Measurements from ENCODE around the gene MAPK7. TPM values are rescaled to one million over a fixed set of nuclear protein-coding genes. Genes with fewer than 3 reads are reported as not detected.

MAPK7 gene
- polyA plus RNA-seq, 1 of the 3 experiments (the other 2 are of a cell fraction), result 19.1 TPM

DNA sequence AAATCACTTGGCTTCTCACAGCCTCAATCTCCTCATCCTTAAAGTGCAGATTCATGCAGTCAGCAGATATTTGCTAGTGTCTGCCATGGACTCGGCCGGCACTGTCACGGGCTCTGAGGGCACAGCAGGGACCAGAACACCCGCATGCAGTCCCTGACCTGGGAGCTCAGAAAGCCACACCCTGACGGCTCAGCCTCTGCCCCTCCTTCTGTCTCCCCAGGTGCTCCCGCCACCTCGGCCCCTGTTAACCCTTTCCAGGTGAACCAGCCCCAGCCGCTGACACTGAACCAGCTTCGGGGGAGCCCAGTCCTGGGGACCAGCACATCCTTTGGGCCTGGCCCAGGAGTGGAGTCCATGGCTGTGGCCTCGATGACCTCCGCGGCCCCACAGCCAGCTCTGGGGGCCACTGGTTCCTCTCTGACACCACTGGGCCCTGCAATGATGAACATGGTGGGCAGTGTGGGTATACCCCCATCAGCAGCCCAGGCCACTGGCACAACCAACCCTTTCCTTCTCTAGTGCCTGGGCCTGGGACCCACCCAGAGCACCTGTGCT is 44.5 kb upstream of the MAPK7 start (continued):
- TF ChIP-seq, protein P1, sequence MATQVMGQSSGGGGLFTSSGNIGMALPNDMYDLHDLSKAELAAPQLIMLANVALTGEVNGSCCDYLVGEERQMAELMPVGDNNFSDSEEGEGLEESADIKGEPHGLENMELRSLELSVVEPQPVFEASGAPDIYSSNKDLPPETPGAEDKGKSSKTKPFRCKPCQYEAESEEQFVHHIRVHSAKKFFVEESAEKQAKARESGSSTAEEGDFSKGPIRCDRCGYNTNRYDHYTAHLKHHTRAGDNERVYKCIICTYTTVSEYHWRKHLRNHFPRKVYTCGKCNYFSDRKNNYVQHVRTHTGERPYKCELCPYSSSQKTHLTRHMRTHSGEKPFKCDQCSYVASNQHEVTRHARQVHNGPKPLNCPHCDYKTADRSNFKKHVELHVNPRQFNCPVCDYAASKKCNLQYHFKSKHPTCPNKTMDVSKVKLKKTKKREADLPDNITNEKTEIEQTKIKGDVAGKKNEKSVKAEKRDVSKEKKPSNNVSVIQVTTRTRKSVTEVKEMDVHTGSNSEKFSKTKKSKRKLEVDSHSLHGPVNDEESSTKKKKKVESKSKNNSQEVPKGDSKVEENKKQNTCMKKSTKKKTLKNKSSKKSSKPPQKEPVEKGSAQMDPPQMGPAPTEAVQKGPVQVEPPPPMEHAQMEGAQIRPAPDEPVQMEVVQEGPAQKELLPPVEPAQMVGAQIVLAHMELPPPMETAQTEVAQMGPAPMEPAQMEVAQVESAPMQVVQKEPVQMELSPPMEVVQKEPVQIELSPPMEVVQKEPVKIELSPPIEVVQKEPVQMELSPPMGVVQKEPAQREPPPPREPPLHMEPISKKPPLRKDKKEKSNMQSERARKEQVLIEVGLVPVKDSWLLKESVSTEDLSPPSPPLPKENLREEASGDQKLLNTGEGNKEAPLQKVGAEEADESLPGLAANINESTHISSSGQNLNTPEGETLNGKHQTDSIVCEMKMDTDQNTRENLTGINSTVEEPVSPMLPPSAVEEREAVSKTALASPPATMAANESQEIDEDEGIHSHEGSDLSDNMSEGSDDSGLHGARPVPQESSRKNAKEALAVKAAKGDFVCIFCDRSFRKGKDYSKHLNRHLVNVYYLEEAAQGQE (IDR thresholded peaks at IDR 0.05; ENCODE audit: low read depth, low read length), result no peak
- TF ChIP-seq, protein P2, sequence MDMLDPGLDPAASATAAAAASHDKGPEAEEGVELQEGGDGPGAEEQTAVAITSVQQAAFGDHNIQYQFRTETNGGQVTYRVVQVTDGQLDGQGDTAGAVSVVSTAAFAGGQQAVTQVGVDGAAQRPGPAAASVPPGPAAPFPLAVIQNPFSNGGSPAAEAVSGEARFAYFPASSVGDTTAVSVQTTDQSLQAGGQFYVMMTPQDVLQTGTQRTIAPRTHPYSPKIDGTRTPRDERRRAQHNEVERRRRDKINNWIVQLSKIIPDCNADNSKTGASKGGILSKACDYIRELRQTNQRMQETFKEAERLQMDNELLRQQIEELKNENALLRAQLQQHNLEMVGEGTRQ (IDR thresholded peaks at IDR 0.05; ENCODE audit: borderline replicate concordance, low read depth, low read length), result no peak

DNA sequence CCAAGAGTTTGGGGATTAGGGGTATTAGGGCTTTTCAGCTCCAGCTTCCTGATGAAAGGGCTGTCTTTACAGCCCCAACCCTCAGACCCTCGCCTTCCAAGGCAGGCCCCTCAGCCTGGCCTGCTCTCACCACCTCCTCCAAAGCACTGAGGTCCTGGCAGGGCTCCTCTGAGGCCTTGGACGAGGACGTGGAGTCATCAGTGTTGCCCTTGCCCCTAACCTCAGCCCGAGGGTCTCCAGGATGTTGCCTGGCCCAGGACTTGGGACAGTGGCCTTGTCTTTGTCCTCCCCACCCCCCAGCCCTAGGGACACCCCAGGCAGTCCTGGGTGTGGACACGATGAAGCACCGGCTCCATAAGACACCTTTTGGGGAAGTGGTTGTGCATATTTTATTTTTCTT is 44.0 kb upstream of the MAPK7 start:
- H3K27me3 ChIP-seq (ENCODE audit: insufficient read depth), result no peaks in the 10 kb centered on the region
- no peaks in the 10 kb centered on the region for H4K20me1 ChIP-seq (ENCODE audit: insufficient read depth)
- H3K27ac ChIP-seq (ENCODE audit: low read depth in 2 of 2, low read length in 1 of 2), result no peak overlapping the region
- H3K9ac ChIP-seq, result no peak overlapping the region
- peaks cover 5 to 14% of the 10 kb centered on the region in 2 experiments; a peak in 2 of 4 replicates for H3K4me1 ChIP-seq (ENCODE audit: control insufficient read depth in 1 of 2, insufficient read depth in 2 of 2, low read depth in 1 of 2, low read length in 1 of 2)
- no peak for DNase-seq
- 89% methylated on average over 6 of the region's 6 CpGs for WGBS (ENCODE audit: low lambda C conversion rate)
- no peaks in the 10 kb centered on the region for H3K9me3 ChIP-seq
- TF ChIP-seq GABPA (IDR thresholded peaks at IDR 0.05; ENCODE audit: low read depth) (no peak), NFIC (IDR thresholded peaks at IDR 0.05; ENCODE audit: borderline replicate concordance) (no peak), MXI1 (IDR thresholded peaks at IDR 0.05; ENCODE audit: low read depth, low read length) (no peak), RXRA (IDR thresholded peaks at IDR 0.05; ENCODE audit: borderline replicate concordance, low read depth) (no peak), ELF1 (IDR thresholded peaks at IDR 0.05) (no peak), TEAD4 (IDR thresholded peaks at IDR 0.05; ENCODE audit: borderline replicate concordance, insufficient read depth) (no peak), FOSL2 (IDR thresholded peaks at IDR 0.05; ENCODE audit: borderline replicate concordance, low read depth) (no peak), POLR2AphosphoS5 (IDR thresholded peaks at IDR 0.05; ENCODE audit: low read depth, low read length) (no peak)
- TF ChIP-seq, protein P3, sequence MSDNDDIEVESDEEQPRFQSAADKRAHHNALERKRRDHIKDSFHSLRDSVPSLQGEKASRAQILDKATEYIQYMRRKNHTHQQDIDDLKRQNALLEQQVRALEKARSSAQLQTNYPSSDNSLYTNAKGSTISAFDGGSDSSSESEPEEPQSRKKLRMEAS (IDR thresholded peaks at IDR 0.05; ENCODE audit: low read depth), result no peak
- TF ChIP-seq, protein P2 (IDR thresholded peaks at IDR 0.05; ENCODE audit: borderline replicate concordance, low read depth, low read length), result no peak
- TF ChIP-seq, protein P4, sequence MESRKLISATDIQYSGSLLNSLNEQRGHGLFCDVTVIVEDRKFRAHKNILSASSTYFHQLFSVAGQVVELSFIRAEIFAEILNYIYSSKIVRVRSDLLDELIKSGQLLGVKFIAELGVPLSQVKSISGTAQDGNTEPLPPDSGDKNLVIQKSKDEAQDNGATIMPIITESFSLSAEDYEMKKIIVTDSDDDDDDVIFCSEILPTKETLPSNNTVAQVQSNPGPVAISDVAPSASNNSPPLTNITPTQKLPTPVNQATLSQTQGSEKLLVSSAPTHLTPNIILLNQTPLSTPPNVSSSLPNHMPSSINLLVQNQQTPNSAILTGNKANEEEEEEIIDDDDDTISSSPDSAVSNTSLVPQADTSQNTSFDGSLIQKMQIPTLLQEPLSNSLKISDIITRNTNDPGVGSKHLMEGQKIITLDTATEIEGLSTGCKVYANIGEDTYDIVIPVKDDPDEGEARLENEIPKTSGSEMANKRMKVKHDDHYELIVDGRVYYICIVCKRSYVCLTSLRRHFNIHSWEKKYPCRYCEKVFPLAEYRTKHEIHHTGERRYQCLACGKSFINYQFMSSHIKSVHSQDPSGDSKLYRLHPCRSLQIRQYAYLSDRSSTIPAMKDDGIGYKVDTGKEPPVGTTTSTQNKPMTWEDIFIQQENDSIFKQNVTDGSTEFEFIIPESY (IDR thresholded peaks at IDR 0.05; ENCODE audit: borderline replicate concordance, low read depth), result no peak
- H3K79me2 ChIP-seq (ENCODE audit: insufficient read depth), result no peaks in the 10 kb centered on the region
- H3F3A ChIP-seq (replicated peaks; ENCODE audit: insufficient read depth), result peaks cover 8% of the 10 kb centered on the region
- no peaks in the 10 kb centered on the region for H3K9me2 ChIP-seq
- no peak overlapping the region for H3K4me3 ChIP-seq (ENCODE audit: low read depth in 2 of 2, low read length in 1 of 2)
- CTCF ChIA-PET, result interaction anchor here (1.6 to 1.7 kb wide), 2 partner anchors 12 to 28 kb away, joined by 3 to 6 read pairs; partner anchors contain the start of gene B9D1
- H3K36me3 ChIP-seq (replicated peaks in 1 of 2; ENCODE audit: control insufficient read depth in 1 of 2, insufficient read depth in 2 of 2, low read length in 1 of 2), result peaks cover 4 to 5% of the 10 kb centered on the region in 2 experiments
- H2AFZ ChIP-seq (ENCODE audit: low read depth), result no peak overlapping the region
- no peak overlapping the region for H3K4me2 ChIP-seq
- POLR2A ChIA-PET, result no interaction called here

All from SK-N-SH (cell line).